ENCODE measurements around the gene GIMAP5. TPM values are rescaled to one million over a fixed set of nuclear protein-coding genes. Genes with fewer than 3 reads are reported as not detected.

The GIMAP5 gene
- total and polyA plus RNA-seq, 10 donors = 34.0 to 183 (median 85.8) TPM

DNA sequence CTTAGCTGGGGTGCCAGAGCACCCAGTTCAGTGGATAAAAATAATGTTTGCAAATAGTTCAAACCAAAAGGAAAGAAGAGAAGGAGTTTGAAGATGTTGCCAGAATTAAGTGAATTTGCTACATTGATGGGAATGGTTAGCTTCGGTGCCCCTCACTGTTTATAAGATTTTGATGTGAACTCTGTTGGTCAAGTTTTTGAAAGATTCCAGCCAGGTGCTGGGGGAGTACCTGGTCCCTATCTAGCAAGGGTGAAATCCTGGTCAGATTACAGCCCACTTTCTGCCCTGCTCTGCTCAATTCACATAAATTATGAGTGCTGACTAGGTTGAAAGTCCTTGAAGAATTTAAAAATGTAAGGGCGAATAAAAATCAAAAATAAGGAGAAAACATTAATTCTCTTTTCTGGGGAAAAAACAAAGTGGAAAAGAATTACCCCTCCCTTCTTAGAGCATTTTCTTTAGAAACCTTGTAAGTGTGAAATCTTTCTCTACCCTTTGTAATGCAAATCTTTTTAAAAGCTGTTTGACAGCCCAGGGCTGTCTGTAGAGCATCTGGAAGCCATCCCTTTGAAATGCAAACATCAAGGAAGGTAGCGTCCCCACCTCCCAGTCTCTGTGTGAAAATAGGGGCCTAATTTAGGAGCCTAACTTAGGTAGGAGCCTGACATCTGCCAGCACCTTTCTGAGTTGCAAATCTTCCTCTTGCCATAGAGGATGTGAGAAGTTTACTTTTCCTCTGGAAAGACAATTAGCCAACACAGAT is 1.4 kb upstream of the GIMAP5 start:
- 80 to 95% (median 83%) methylated on average over 3 of the region's 3 CpGs for WGBS, 5 donors
- H3K4me3 ChIP-seq = peak overlapping the region in 1 of 8 donors; percentile 84
- no peak for DNase-seq
- peaks cover 1 to 85% (median 33%) of the 10 kb centered on the region in 6 donors for H3K4me1 ChIP-seq
- H3K9me3 ChIP-seq = no peaks in the 10 kb centered on the region
- intact Hi-C loops (cut with DNase I; ENCODE audit: low total_unique reads) = loop anchor here (10.0 kb wide), 1 partner anchor 51 kb away; the partner anchor contains the start of gene GIMAP2
- TF ChIP-seq, protein P1, sequence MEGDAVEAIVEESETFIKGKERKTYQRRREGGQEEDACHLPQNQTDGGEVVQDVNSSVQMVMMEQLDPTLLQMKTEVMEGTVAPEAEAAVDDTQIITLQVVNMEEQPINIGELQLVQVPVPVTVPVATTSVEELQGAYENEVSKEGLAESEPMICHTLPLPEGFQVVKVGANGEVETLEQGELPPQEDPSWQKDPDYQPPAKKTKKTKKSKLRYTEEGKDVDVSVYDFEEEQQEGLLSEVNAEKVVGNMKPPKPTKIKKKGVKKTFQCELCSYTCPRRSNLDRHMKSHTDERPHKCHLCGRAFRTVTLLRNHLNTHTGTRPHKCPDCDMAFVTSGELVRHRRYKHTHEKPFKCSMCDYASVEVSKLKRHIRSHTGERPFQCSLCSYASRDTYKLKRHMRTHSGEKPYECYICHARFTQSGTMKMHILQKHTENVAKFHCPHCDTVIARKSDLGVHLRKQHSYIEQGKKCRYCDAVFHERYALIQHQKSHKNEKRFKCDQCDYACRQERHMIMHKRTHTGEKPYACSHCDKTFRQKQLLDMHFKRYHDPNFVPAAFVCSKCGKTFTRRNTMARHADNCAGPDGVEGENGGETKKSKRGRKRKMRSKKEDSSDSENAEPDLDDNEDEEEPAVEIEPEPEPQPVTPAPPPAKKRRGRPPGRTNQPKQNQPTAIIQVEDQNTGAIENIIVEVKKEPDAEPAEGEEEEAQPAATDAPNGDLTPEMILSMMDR (IDR thresholded peaks at IDR 0.05 in 8 of 11, conservative IDR thresholded peaks at IDR 0.05 in 3 of 11) = no peak
- TF ChIP-seq POLR2A (IDR thresholded peaks at IDR 0.05) (no peak), POLR2AphosphoS5 (IDR thresholded peaks at IDR 0.05) (no peak)
- peaks cover 0 to 9% (median under 1%) of the 10 kb centered on the region in 6 donors for H3K36me3 ChIP-seq
- no peaks in the 10 kb centered on the region for H3K27me3 ChIP-seq (replicated peaks in 1 of 7)
- peak overlapping the region; percentile 40 to 90 (median 86) for H3K27ac ChIP-seq

GRCh38 chr7:150736864-150737263 is 354 bp upstream of the GIMAP5 start:
- intact Hi-C loops (cut with DNase I; ENCODE audit: low total_unique reads) = loop anchor here (10.0 kb wide), 1 partner anchor 52 kb away; the partner anchor contains the start of gene GIMAP2
- Histone ChIP-seq H3K9me3 (no peaks in the 10 kb centered on the region), H3K4me3 (peak overlapping the region; percentile 42 to 84 (median 62)), H3K27ac (peak overlapping the region; percentile 51 to 90 (median 86)), H3K36me3 (peaks cover 0 to 20% (median 11%) of the 10 kb centered on the region in 6 donors), H3K27me3 (replicated peaks in 1 of 7) (no peaks in the 10 kb centered on the region), H3K4me1 (peaks cover 8 to 86% (median 43%) of the 10 kb centered on the region in 6 donors)
- no peak for DNase-seq
- 48 to 66% (median 62%) methylated on average over 4 of the region's 4 CpGs for WGBS, 5 donors
- no peak for TF ChIP-seq POLR2AphosphoS5 (IDR thresholded peaks at IDR 0.05)
- no peak for TF ChIP-seq POLR2A (IDR thresholded peaks at IDR 0.05)
- TF ChIP-seq, protein P1 (IDR thresholded peaks at IDR 0.05 in 8 of 11, conservative IDR thresholded peaks at IDR 0.05 in 3 of 11) = no peak

- peak overlapping the region; percentile 42 to 84 (median 62) for H3K4me3 ChIP-seq
- H3K4me1 ChIP-seq = peaks cover 10 to 91% (median 52%) of the 10 kb centered on the region in 6 donors
- 29 to 57% (median 44%) methylated on average over 5 of the region's 5 CpGs for WGBS, 5 donors
- intact Hi-C loops (cut with DNase I; ENCODE audit: low total_unique reads) = loop anchor here (10.0 kb wide), 1 partner anchor 53 kb away; the partner anchor contains the start of gene GIMAP2
- no peak for DNase-seq
- TF ChIP-seq POLR2A (IDR thresholded peaks at IDR 0.05) = no peak
- H3K27me3 ChIP-seq (replicated peaks in 1 of 7) = no peaks in the 10 kb centered on the region
- no peaks in the 10 kb centered on the region for H3K9me3 ChIP-seq
- H3K27ac ChIP-seq = peak overlapping the region; percentile 51 to 90 (median 86)
- H3K36me3 ChIP-seq = peaks cover 0 to 32% (median 22%) of the 10 kb centered on the region in 6 donors
Measured at GRCh38 chr7:150738092-150738491, 874 bp downstream of the GIMAP5 start.

DNA sequence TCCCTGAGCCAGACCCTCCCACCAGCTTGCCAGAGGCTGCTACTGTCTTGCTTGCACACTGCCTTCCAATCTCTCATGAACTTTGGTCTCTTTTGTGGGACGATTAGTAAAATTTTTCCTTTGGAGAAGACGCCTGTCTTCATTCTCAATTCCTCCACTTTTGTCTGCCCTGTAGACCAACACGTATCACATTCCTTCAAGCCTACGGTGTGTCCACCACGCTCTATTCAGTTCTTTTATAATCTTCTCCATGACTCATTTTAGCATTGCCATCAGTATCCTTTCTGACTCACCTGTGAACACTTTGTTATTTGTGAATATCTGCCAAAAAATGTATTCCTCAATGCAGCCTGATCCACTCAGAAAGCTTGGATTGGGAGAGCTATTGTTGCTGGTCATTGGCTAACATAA is 1.4 kb downstream of the GIMAP5 start:
- 47 to 79% (median 52%) methylated on average over 5 of the region's 5 CpGs for WGBS, 5 donors
- no peak for TF ChIP-seq POLR2AphosphoS5 (IDR thresholded peaks at IDR 0.05)
- TF ChIP-seq, protein P1 (IDR thresholded peaks at IDR 0.05 in 8 of 11, conservative IDR thresholded peaks at IDR 0.05 in 3 of 11) = no peak
- TF ChIP-seq POLR2A (IDR thresholded peaks at IDR 0.05) = no peak
- Histone ChIP-seq H3K9me3 (no peaks in the 10 kb centered on the region), H3K27ac (peak overlapping the region; percentile 51 to 90 (median 86)), H3K4me1 (peaks cover 10 to 92% (median 56%) of the 10 kb centered on the region in 6 donors), H3K4me3 (peak overlapping the region; percentile 42 to 84 (median 62)), H3K27me3 (replicated peaks in 1 of 7) (no peaks in the 10 kb centered on the region), H3K36me3 (peaks cover 0 to 37% (median 27%) of the 10 kb centered on the region in 6 donors)
- no peak for DNase-seq
- intact Hi-C loops (cut with DNase I; ENCODE audit: low total_unique reads) = loop anchor here (10.0 kb wide), 1 partner anchor 54 kb away; the partner anchor contains the start of gene GIMAP2
